GM12892 (cell line): Measurements from ENCODE around the gene RAD9B.

Source experiments
- POLR2A ChIP-seq: IDR thresholded peaks from 2 replicates; pipeline ENCODE4 v1.6.1; 2011; ENCODE audit warnings: low read depth, low read length, control low read depth
- POLR2AphosphoS5 ChIP-seq: IDR thresholded peaks from 2 replicates; pipeline ENCODE4 v1.6.1; 2011; ENCODE audit warnings: low read depth, low read length, control low read depth
- TAF1 ChIP-seq: IDR thresholded peaks from 2 replicates; pipeline ENCODE4 v1.6.1; 2011; ENCODE audit warnings: low read depth, mild to moderate bottlenecking, control low read depth, low read length, borderline replicate concordance

DNA sequence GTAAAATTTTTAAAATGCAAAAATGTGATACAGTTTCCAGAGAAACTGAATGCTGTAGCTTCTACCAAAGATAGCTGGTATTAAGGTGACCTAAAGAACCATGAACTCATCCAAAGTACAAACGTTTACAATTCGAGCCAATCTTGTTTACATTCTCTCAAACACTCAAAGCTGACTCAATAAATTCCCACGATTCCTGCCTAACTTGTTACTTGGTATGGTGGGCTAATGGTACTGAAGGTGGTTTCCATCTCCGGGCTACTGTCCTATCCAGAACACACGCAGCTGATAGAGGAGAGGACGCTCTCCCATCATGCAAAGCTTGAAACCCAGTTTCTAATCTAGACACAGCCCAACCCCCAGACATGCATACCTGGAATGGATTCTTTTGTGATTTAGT is 31.5 kb downstream of the RAD9B start:
- TF ChIP-seq POLR2AphosphoS5 (no peak), POLR2A (no peak), TAF1 (no peak)
